Adrenal gland (tissue), 12 donors: Measurements from ENCODE around the gene CTXND1. TPM values are rescaled to one million over a fixed set of nuclear protein-coding genes. Genes with fewer than 3 reads are reported as not detected.

Source experiments
- DNase-seq, 7 donors: peaks; one replicate each; pipeline ENCODE4 v3.0.0-alpha.2; 2019 to 2020
- H3K27ac ChIP-seq, 5 donors: fragments of 200-600 bp; sonication (generic) in 4 of 5; 1 replicate in 3 of 5; 2 replicates in 2 of 5; pipeline versions ENCODE4 v1.5.1 to v1.8.0; 2016 to 2020; ENCODE audit warnings: mild to moderate bottlenecking in 1 of 5
- H3K27me3 ChIP-seq: fragments of 200-600 bp; 2 replicates; pipeline ENCODE4 v1.8.0; 2021
- H3K36me3 ChIP-seq, 2 donors: fragments of 200-600 bp; replicated peaks in 1 of 2; 1 replicate in 1 of 2; 2 replicates in 1 of 2; pipeline versions ENCODE4 v1.5.1 to v1.8.0; 2018 to 2022
- H3K4me1 ChIP-seq, 2 donors: fragments of 200-600 bp; replicated peaks in 1 of 2; 1 replicate in 1 of 2; 2 replicates in 1 of 2; pipeline versions ENCODE4 v1.5.1 to v1.8.0; 2018 to 2021
- H3K4me3 ChIP-seq, 4 donors: fragments of 200-600 bp; sonication (generic) in 3 of 4; one replicate each; pipeline ENCODE4 v1.5.1; 2016 to 2018
- H3K9me3 ChIP-seq, 3 donors: fragments of 200-600 bp; sonication (generic) in 1 of 3; replicated peaks in 1 of 3; 1 replicate in 2 of 3; 2 replicates in 1 of 3; pipeline versions ENCODE4 v1.5.1 to v1.8.0; 2016 to 2021
- POLR2A ChIP-seq, 2 donors: fragments of 450-650 bp; IDR thresholded peaks; one replicate each; pipeline ENCODE4 v1.6.1; 2017; ENCODE audit warnings: antibody characterized with exemption in 2 of 2, mild to moderate bottlenecking in 2 of 2, moderate library complexity in 1 of 2
- WGBS, 4 donors: extraction: QIAGEN DNeasy Blood & Tissue Kit in 2 of 4; methylation state at CpG; one replicate each; pipeline versions ENCODE4 v1.1.5 to v1.1.7; 2013 to 2017; 5-methylcytosine and 5-hydroxymethylcytosine counted together
- intact Hi-C, 2 donors: fragments of 100-400 bp; cut with DNase I; formaldehyde crosslinking; loops; one replicate each; pipeline versions ENCODE4 v1.14.1 to v1.15.0; 2022 to 2023
- polyA plus RNA-seq, 3 donors: library from polyadenylated mRNA; stranded (reverse); fragments of 200-250 nt in 2 of 3; fragments of 350-450 nt in 1 of 3; fragmentation: Illumina TruSeq in 1 of 3; extraction: RNeasy Lipid Tissue Mini Kit (QIAGEN cat#74804) in 1 of 3; gene quantifications; one replicate each; pipeline ENCODE4 v1.2.3, GENCODE V29; 2013 to 2014
- total RNA-seq, 9 donors: library from RNA; depleted of rRNA in 4 of 9; stranded (reverse); fragments of >200 nt in 4 of 9; fragments of 120-200 nt in 1 of 9; fragmentation: NEBNext Ultra II Directional in 1 of 9; extraction: Animal tissue kit (Norgen Biotek cat#: 25700) in 1 of 9; gene quantifications; one replicate each; pipeline versions ENCODE4 v1.1.0 to v1.2.4, GENCODE V29; 2013 to 2023
- TF ChIP-seq, protein P1 (sequence below), 6 experiments: fragments of 450-650 bp in 4 of 6; fragments of 200-600 bp in 2 of 6; sonication (generic) in 1 of 6; IDR thresholded peaks; 1 replicate in 5 of 6; 2 replicates in 1 of 6; pipeline versions ENCODE4 v1.5.1 to v1.8.0; 2016 to 2021; ENCODE audit warnings: antibody characterized with exemption in 6 of 6, mild to moderate bottlenecking in 2 of 6, moderate library complexity in 1 of 6
- donor health status: healthy with polysubstance abuse.
- donor health status: Bipolar disorder and iron deficiency.
- donor health status: DM: yes; HTN: yes; CAD: no.
- donor health status: DM: no; HTN: no; CAD: no.
- donor health status: DM: no; HTN: no; CAD: no.
- donor health status: DM: yes; HTN: yes; CAD: no.

Gene CTXND1
- total and polyA plus RNA-seq, 12 donors = 0.55 to 17.4 (median 4.3) TPM

GRCh38 chr15:80264031-80264430 lies 12.0 kb upstream of the CTXND1 start:
- peaks cover 3% of the 10 kb centered on the region for H3K27me3 ChIP-seq
- TF ChIP-seq POLR2A (IDR thresholded peaks at IDR 0.05) = no peak
- TF ChIP-seq, protein P1, sequence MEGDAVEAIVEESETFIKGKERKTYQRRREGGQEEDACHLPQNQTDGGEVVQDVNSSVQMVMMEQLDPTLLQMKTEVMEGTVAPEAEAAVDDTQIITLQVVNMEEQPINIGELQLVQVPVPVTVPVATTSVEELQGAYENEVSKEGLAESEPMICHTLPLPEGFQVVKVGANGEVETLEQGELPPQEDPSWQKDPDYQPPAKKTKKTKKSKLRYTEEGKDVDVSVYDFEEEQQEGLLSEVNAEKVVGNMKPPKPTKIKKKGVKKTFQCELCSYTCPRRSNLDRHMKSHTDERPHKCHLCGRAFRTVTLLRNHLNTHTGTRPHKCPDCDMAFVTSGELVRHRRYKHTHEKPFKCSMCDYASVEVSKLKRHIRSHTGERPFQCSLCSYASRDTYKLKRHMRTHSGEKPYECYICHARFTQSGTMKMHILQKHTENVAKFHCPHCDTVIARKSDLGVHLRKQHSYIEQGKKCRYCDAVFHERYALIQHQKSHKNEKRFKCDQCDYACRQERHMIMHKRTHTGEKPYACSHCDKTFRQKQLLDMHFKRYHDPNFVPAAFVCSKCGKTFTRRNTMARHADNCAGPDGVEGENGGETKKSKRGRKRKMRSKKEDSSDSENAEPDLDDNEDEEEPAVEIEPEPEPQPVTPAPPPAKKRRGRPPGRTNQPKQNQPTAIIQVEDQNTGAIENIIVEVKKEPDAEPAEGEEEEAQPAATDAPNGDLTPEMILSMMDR (IDR thresholded peaks at IDR 0.05) = no peak

DNA sequence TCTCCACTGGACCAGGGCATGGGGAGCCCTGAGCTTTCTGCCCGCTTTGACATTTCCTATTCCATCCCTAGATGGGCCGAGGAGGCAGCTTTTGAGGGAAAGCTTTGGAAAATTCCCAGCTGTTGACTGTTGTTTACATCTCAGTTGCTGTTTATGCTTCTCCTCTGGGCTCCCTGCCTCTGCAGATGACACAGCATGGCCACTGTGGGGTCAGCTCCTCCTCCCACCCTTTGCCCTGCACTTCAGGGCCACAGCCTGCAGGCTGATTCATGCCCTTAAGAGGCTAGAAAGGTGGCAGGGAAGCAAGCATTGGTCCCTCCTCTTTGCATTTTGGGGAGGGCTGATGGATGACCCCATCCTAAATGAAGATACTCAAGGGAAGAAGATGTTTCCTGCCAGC lies 8.5 kb upstream of the CTXND1 start:
- Histone ChIP-seq H3K27ac (no peak overlapping the region), H3K9me3 (no peaks in the 10 kb centered on the region), H3K4me1 (no peaks in the 10 kb centered on the region), H3K36me3 (no peaks in the 10 kb centered on the region), H3K27me3 (peaks cover 4% of the 10 kb centered on the region), H3K4me3 (no peak overlapping the region)
- 44 to 62% (median 52%) methylated on average over 2 of the region's 2 CpGs for WGBS, 4 donors
- no peak for TF ChIP-seq POLR2A (IDR thresholded peaks at IDR 0.05)
- TF ChIP-seq, protein P1 (IDR thresholded peaks at IDR 0.05) = no peak
- peak in 1 of 7 donors; percentile 37 for DNase-seq
- intact Hi-C loops = no loop called here

More at GRCh38 chr15:80264031-80264430, 12.0 kb upstream of the CTXND1 start:
- Histone ChIP-seq H3K9me3 (no peaks in the 10 kb centered on the region), H3K4me3 (no peak overlapping the region), H3K27ac (no peak overlapping the region), H3K4me1 (no peaks in the 10 kb centered on the region), H3K36me3 (no peaks in the 10 kb centered on the region)
- DNase-seq = no peak
- intact Hi-C loops = no loop called here

DNA sequence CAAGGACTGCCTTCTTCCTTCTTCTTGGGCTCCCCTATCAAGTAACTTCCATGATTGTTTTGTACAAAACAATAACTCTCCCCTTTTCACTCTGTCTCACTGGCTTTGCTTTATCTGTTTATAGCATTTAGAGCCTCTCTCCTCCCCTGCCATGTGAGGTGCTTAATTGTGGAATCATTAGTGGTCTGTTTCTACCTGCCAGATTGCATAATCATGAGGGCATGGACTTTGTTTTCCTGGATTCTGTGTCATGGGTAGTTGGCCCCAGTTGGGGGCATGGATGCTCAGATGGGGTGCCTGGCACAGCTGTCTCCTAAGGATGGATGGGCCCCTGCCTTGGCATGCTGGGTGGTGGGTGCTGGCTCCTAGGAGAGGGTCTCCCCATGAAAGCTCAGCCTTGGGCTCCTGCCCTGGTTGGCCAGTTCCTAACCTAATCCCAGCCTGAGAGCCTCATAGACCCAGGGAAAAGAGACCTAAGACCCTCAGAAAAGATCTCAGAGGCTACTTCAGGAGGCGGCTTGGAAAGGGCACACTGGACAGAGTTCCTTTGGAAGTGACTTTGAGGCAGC lies 8.0 kb upstream of the CTXND1 start:
- H3K9me3 ChIP-seq = no peaks in the 10 kb centered on the region
- no peak for TF ChIP-seq POLR2A (IDR thresholded peaks at IDR 0.05)
- TF ChIP-seq, protein P1 (IDR thresholded peaks at IDR 0.05) = no peak
- peaks cover 4% of the 10 kb centered on the region for H3K27me3 ChIP-seq
- H3K4me1 ChIP-seq = no peaks in the 10 kb centered on the region
- WGBS, 4 donors = 56 to 86% (median 68%) methylated on average over 1 of the region's 1 CpG
- H3K36me3 ChIP-seq = no peaks in the 10 kb centered on the region
- intact Hi-C loops = no loop called here
- no peak overlapping the region for H3K4me3 ChIP-seq
- no peak overlapping the region for H3K27ac ChIP-seq
- DNase-seq = no peak

- intact Hi-C loops = no loop called here
Measured at GRCh38 chr15:80251428-80252120, 439 bp downstream of the CTXND1 start.

More at GRCh38 chr15:80251428-80252120, 439 bp downstream of the CTXND1 start:
- H3K4me1 ChIP-seq = peaks cover 0 to 13% of the 10 kb centered on the region in 2 donors
- H3K27ac ChIP-seq = peak overlapping the region in 3 of 5 donors; percentile 64 to 87 (median 76)
- TF ChIP-seq, protein P1 (IDR thresholded peaks at IDR 0.05) = no peak
- peak in 1 of 2 donors; percentile 22 for TF ChIP-seq POLR2A (IDR thresholded peaks at IDR 0.05)
- H3K27me3 ChIP-seq = peaks cover 47% of the 10 kb centered on the region
- DNase-seq = peak in 1 of 7 donors; percentile 18
- no peaks in the 10 kb centered on the region for H3K36me3 ChIP-seq
- no peaks in the 10 kb centered on the region for H3K9me3 ChIP-seq
- 0 to 15% (median 1%) methylated on average over 3 to 79 of the region's 79 CpGs for WGBS, 4 donors
- peak overlapping the region in 2 of 4 donors; percentile 13 to 69 for H3K4me3 ChIP-seq
